ENCODE data around the gene POLE.

Gene POLE

GRCh38 chr12:132651444-132652100, 35.6 kb downstream of the POLE start:
- no peak for DNase-seq

GRCh38 chr12:132649226-132649945, 37.8 kb downstream of the POLE start:
- DNase-seq, result no peak

GRCh38 chr12:132648616-132649225, 38.4 kb downstream of the POLE start:
- DNase-seq, result no peak

GRCh38 chr12:132647858-132648257, 39.3 kb downstream of the POLE start:
- no peak for DNase-seq

- DNase-seq, result no peak
Observed at GRCh38 chr12:132646850-132647249, 40.3 kb downstream of the POLE start.

- DNase-seq, result no peak
Observed at GRCh38 chr12:132642846-132643835, 44.0 kb downstream of the POLE start.

GRCh38 chr12:132641811-132642650, 45.1 kb downstream of the POLE start:
- DNase-seq, result no peak

- DNase-seq, result no peak
Observed at GRCh38 chr12:132640936-132641335, 46.2 kb downstream of the POLE start.

- DNase-seq, result no peak
Observed at GRCh38 chr12:132639956-132640520, 47.1 kb downstream of the POLE start.

- DNase-seq, result no peak
Observed at GRCh38 chr12:132638541-132639408, 48.4 kb downstream of the POLE start.

GRCh38 chr12:132637811-132638210, 49.3 kb downstream of the POLE start:
- no peak for DNase-seq

GRCh38 chr12:132635076-132635955, 51.8 kb downstream of the POLE start:
- DNase-seq, result no peak

GRCh38 chr12:132634411-132634990, 52.6 kb downstream of the POLE start:
- DNase-seq, result no peak

- no peak for DNase-seq
Observed at GRCh38 chr12:132633901-132634300, 53.2 kb downstream of the POLE start.

GRCh38 chr12:132633398-132633797, 53.7 kb downstream of the POLE start:
- DNase-seq, result no peak

- no peak for DNase-seq
Observed at GRCh38 chr12:132632521-132633228, 54.5 kb downstream of the POLE start.

- DNase-seq, result no peak
Observed at GRCh38 chr12:132631666-132632065, 55.5 kb downstream of the POLE start.

- no peak for DNase-seq
Observed at GRCh38 chr12:132630672-132631071, 56.5 kb downstream of the POLE start.
